Mesenchymal stem cell (in vitro differentiated cells and primary cell): ENCODE data around the gene POT1.

Experiments
- DNase-seq: peaks from one replicate; pipeline ENCODE4 v3.0.0-alpha.2; 2013
- H2AFZ ChIP-seq: one replicate; pipeline ENCODE4 v1.6.1; 2013; ENCODE audit warnings: low read depth, mild to moderate bottlenecking, control low read depth, inconsistent platforms, low read length, moderate library complexity
- H2AK5ac ChIP-seq: 2 replicates; pipeline ENCODE4 v1.6.1; 2013; ENCODE audit warnings: low read length, moderate library complexity, mild to moderate bottlenecking, inconsistent platforms; ENCODE audit not compliant: severe bottlenecking
- H2BK120ac ChIP-seq: one replicate; pipeline ENCODE4 v1.6.1; 2013; ENCODE audit warnings: low read depth, mild to moderate bottlenecking, inconsistent platforms, low read length, moderate library complexity
- H2BK12ac ChIP-seq, 2 experiments: one replicate each; pipeline ENCODE4 v1.6.1; 2013; ENCODE audit warnings: inconsistent platforms in 2 of 2, low read length in 2 of 2, mild to moderate bottlenecking in 2 of 2, moderate library complexity in 2 of 2, control low read depth in 1 of 2
- H2BK15ac ChIP-seq: one replicate; pipeline ENCODE4 v1.6.1; 2013; ENCODE audit warnings: mild to moderate bottlenecking, low read depth, inconsistent platforms; ENCODE audit not compliant: poor library complexity, severe bottlenecking
- H2BK5ac ChIP-seq: 2 replicates; pipeline ENCODE4 v1.6.1; 2013; ENCODE audit warnings: low read depth, mild to moderate bottlenecking, low read length, control low read depth, inconsistent platforms; ENCODE audit not compliant: poor library complexity, severe bottlenecking
- H3K14ac ChIP-seq, 2 experiments: one replicate each; pipeline ENCODE4 v1.6.1; 2013; ENCODE audit warnings: inconsistent platforms in 2 of 2, low read length in 2 of 2, control low read depth in 1 of 2, mild to moderate bottlenecking in 1 of 2, moderate library complexity in 1 of 2
- H3K18ac ChIP-seq, 2 experiments: one replicate each; pipeline ENCODE4 v1.6.1; 2013; ENCODE audit warnings: inconsistent platforms in 2 of 2, low read length in 2 of 2, control low read depth in 1 of 2, low read depth in 1 of 2, mild to moderate bottlenecking in 1 of 2
- H3K23ac ChIP-seq, 2 experiments: one replicate each; pipeline ENCODE4 v1.6.1; 2013; ENCODE audit warnings: inconsistent platforms in 2 of 2, low read length in 2 of 2, mild to moderate bottlenecking in 2 of 2, moderate library complexity in 2 of 2, control low read depth in 1 of 2
- H3K27ac ChIP-seq: 2 replicates; pipeline ENCODE4 v1.5.1; 2013; ENCODE audit warnings: mild to moderate bottlenecking, moderate library complexity, low read length, control low read depth, inconsistent platforms; ENCODE audit not compliant: poor library complexity, severe bottlenecking
- H3K27me3 ChIP-seq, 2 experiments: 2 replicates each; pipeline versions ENCODE4 v1.6.1 to v1.7.0; 2013; ENCODE audit warnings: low read length in 2 of 2, mild to moderate bottlenecking in 2 of 2, moderate library complexity in 2 of 2, control low read depth in 1 of 2, inconsistent platforms in 1 of 2; ENCODE audit not compliant: control insufficient read depth in 1 of 2, insufficient read depth in 1 of 2
- H3K36me3 ChIP-seq, 2 experiments: 2 replicates each; pipeline versions ENCODE4 v1.6.1 to v1.7.0; 2013; ENCODE audit warnings: low read length in 2 of 2, control low read depth in 1 of 2, inconsistent platforms in 1 of 2, low read depth in 1 of 2, mild to moderate bottlenecking in 1 of 2; ENCODE audit not compliant: insufficient read depth in 2 of 2, control insufficient read depth in 1 of 2
- H3K4ac ChIP-seq, 2 experiments: one replicate each; pipeline ENCODE4 v1.6.1; 2013; ENCODE audit warnings: inconsistent platforms in 2 of 2, low read length in 2 of 2, mild to moderate bottlenecking in 2 of 2, moderate library complexity in 2 of 2, control low read depth in 1 of 2, low read depth in 1 of 2
- H3K4me1 ChIP-seq: 2 replicates; pipeline ENCODE4 v1.6.1; 2013; ENCODE audit warnings: low read depth, low read length, control low read depth; ENCODE audit not compliant: control insufficient read depth, insufficient read depth
- H3K4me2 ChIP-seq: 2 replicates; pipeline ENCODE4 v1.6.1; 2013; ENCODE audit warnings: low read length, mild to moderate bottlenecking, inconsistent platforms; ENCODE audit not compliant: poor library complexity, severe bottlenecking
- H3K4me3 ChIP-seq, 2 experiments: 2 replicates each; pipeline versions ENCODE4 v1.5.1 to v1.7.0; 2013; ENCODE audit warnings: low read length in 2 of 2, mild to moderate bottlenecking in 2 of 2, control low read depth in 1 of 2, low read depth in 1 of 2; ENCODE audit not compliant: insufficient read depth in 1 of 2
- H3K79me1 ChIP-seq: replicated peaks from 2 replicates; pipeline ENCODE4 v1.6.1; 2013; ENCODE audit warnings: mild to moderate bottlenecking, control low read depth, low read length, inconsistent platforms; ENCODE audit not compliant: poor library complexity, severe bottlenecking
- H3K9ac ChIP-seq: 2 replicates; pipeline ENCODE4 v1.7.0; 2013; ENCODE audit warnings: mild to moderate bottlenecking, low read length, moderate library complexity
- H3K9me3 ChIP-seq: 2 replicates; pipeline ENCODE4 v1.7.0; 2013; ENCODE audit warnings: mild to moderate bottlenecking, low read length; ENCODE audit not compliant: control insufficient read depth
- H4K8ac ChIP-seq: one replicate; pipeline ENCODE4 v1.6.1; 2013; ENCODE audit warnings: inconsistent platforms, mild to moderate bottlenecking, low read length, moderate library complexity
- H4K91ac ChIP-seq: one replicate; pipeline ENCODE4 v1.6.1; 2013; ENCODE audit warnings: mild to moderate bottlenecking, low read length, inconsistent platforms
- WGBS: methylation state at CpG from one replicate; pipeline ENCODE4 v1.1.7; 2013; ENCODE audit warnings: mixed read lengths; 5-methylcytosine and 5-hydroxymethylcytosine counted together

The POT1 gene

DNA sequence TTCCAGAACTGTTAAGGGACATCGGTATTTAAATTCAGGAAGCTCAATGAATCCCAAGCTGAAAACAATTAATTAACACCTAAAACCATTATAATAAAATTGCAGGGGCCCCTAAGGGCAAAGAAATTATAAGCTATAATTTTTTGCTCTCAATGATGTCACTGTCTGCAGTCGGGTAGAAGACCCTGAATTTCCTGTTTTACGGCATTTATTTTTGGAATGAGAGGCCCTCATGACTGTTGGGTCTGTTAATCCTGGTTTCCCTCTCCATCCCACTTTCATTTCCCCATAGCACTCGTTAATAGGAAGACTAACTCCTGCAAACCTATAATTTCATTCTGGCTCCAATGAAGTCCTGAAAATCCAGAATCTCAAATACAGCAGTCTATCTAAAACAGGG, 138.2 kb downstream of the POT1 start:
- DNase-seq, result no peak
- H3K14ac ChIP-seq, result no peak overlapping the region
- no peak overlapping the region for H2AFZ ChIP-seq
- H3K36me3 ChIP-seq, result no peaks in the 10 kb centered on the region
- H3K9ac ChIP-seq, result no peak overlapping the region
- H4K91ac ChIP-seq, result no peak overlapping the region
- 74% methylated on average over 3 of the region's 4 CpGs for WGBS
- H3K79me1 ChIP-seq, result no peaks in the 10 kb centered on the region
- no peaks in the 10 kb centered on the region for H3K4me1 ChIP-seq
- no peak overlapping the region for H3K18ac ChIP-seq
- no peak overlapping the region for H3K4ac ChIP-seq
- H2AK5ac ChIP-seq, result no peak overlapping the region
- H2BK5ac ChIP-seq, result no peak overlapping the region
- H3K4me2 ChIP-seq, result no peak overlapping the region
- no peaks in the 10 kb centered on the region for H3K27me3 ChIP-seq
- H3K23ac ChIP-seq, result no peak overlapping the region
- H4K8ac ChIP-seq, result no peak overlapping the region
- H3K27ac ChIP-seq, result no peak overlapping the region
- no peaks in the 10 kb centered on the region for H3K9me3 ChIP-seq
- no peak overlapping the region for H2BK120ac ChIP-seq
- H2BK15ac ChIP-seq, result no peak overlapping the region
- no peak overlapping the region for H3K4me3 ChIP-seq
- no peak overlapping the region for H2BK12ac ChIP-seq

DNA sequence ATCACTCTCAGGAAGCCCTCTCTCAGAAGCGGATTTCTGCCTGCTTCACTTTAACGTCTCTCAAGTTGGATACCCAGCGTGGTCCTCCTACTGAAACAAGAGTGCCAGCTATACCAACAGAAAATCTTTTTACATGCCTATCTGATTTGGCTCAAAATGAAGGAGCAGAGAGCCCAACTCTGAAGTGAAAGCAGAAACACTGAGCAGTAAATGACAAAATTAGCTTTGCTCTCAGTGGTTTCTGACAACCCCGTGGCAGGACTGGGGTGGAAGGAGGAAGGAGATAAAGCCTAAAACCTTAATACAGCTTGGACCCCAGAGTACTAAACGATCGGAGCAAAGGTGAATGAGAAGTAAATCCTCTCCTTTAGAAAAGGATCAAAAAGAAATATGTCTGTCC, 139.0 kb downstream of the POT1 start:
- H2BK15ac ChIP-seq, result no peak overlapping the region
- no peak overlapping the region for H3K4ac ChIP-seq
- no peaks in the 10 kb centered on the region for H3K4me1 ChIP-seq
- H3K9ac ChIP-seq, result peak overlapping the region; percentile 61
- H4K8ac ChIP-seq, result peak overlapping the region; percentile 60
- no peak overlapping the region for H2BK120ac ChIP-seq
- no peak overlapping the region for H2BK12ac ChIP-seq
- WGBS, result 90% methylated on average over 4 of the region's 6 CpGs
- no peak overlapping the region for H2AFZ ChIP-seq
- H2BK5ac ChIP-seq, result no peak overlapping the region
- H3K27ac ChIP-seq, result no peak overlapping the region
- no peak overlapping the region for H3K23ac ChIP-seq
- no peak overlapping the region for H3K4me2 ChIP-seq
- H3K18ac ChIP-seq, result no peak overlapping the region
- H3K4me3 ChIP-seq, result peak overlapping the region in 1 of 2 experiments; percentile 70
- no peaks in the 10 kb centered on the region for H3K79me1 ChIP-seq
- H3K9me3 ChIP-seq, result no peaks in the 10 kb centered on the region
- H3K36me3 ChIP-seq, result no peaks in the 10 kb centered on the region
- no peak overlapping the region for H4K91ac ChIP-seq
- H3K14ac ChIP-seq, result no peak overlapping the region
- H3K27me3 ChIP-seq, result no peaks in the 10 kb centered on the region
- no peak overlapping the region for H2AK5ac ChIP-seq
- DNase-seq, result no peak

DNA sequence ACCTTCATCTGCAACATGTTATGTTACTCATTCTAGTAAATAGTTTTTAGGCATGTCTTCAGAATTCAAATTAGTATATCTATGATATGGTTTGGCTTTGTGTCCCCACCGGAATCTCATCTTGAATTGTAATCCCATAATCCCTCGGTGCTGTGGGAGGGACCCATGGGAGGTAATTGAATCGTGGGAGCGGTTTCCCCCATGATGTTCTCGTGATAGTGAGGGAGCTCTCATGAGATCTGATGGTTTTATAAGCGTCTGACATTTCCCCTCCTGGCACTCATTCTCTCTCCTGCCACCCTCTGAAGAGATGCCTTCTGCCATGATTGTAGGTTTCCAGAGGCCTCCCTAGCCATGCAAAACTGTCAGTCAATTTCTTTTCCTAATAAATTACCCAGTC, 143.6 kb downstream of the POT1 start:
- Histone ChIP-seq H2AK5ac (no peak overlapping the region), H3K36me3 (no peaks in the 10 kb centered on the region), H2BK5ac (no peak overlapping the region), H3K14ac (no peak overlapping the region), H3K4me2 (no peak overlapping the region), H2BK12ac (no peak overlapping the region), H3K27me3 (no peaks in the 10 kb centered on the region), H3K18ac (no peak overlapping the region), H3K4me3 (no peak overlapping the region), H4K91ac (no peak overlapping the region), H3K27ac (no peak overlapping the region), H2AFZ (no peak overlapping the region), H3K23ac (no peak overlapping the region), H4K8ac (no peak overlapping the region), H3K4ac (no peak overlapping the region), H3K4me1 (peaks cover 4% of the 10 kb centered on the region), H3K9ac (no peak overlapping the region), H3K79me1 (no peaks in the 10 kb centered on the region), H2BK15ac (no peak overlapping the region), H3K9me3 (no peaks in the 10 kb centered on the region), H2BK120ac (no peak overlapping the region)
- 91% methylated on average over 6 of the region's 6 CpGs for WGBS
- DNase-seq, result no peak

DNA sequence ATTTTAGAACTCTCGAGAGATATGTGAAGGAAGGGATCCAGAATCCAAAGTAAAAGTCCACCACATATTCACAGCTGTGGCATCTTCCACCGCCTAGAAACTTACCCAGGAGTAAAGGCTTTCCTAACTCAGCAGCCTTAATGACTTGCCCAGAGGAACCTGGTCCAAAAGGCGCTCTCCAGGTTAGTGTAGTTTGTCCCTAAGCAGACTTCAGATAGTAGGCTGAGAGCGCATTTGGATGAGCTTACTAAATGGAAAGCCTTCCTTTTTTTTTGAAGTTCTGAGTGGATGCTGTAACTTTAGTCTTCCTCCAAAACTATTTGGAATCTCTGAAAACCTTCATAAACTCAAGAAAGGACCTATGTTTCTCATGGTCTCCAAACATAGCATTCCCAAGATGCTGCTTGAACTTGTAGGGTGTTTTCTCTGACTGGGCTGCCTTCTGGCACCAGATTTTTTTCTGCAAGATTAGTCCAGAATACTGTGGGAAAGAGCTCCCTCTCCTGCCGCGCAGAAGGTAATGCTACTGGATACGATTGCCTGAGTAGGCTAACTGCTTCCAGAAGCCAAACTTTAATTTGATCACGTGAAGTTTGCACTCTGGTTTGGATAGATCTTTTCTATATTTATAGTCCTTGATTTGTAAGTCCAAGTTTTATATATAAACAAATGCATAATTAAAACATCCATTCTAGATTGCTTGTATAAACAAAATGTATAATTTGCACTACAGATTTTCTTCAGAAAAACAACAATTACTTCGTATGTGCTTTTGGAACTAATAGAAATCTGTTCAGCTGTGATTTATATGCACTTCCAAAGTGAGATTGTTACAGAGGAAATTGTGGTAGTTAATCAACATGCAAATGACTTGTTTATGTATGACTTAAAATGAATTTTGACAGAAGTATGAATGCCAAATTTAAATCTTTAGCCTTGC, 144.5 kb downstream of the POT1 start:
- H2BK5ac ChIP-seq, result no peak overlapping the region
- H2AFZ ChIP-seq, result no peak overlapping the region
- H3K27ac ChIP-seq, result no peak overlapping the region
- H4K8ac ChIP-seq, result peak overlapping the region; percentile 80
- H2BK12ac ChIP-seq, result no peak overlapping the region
- 39% methylated on average over 6 of the region's 9 CpGs for WGBS
- H3K4me1 ChIP-seq, result peaks cover 4% of the 10 kb centered on the region
- H3K18ac ChIP-seq, result peak overlapping the region in 1 of 2 experiments; percentile 52
- H3K14ac ChIP-seq, result no peak overlapping the region
- no peak overlapping the region for H2BK15ac ChIP-seq
- no peaks in the 10 kb centered on the region for H3K79me1 ChIP-seq
- H3K36me3 ChIP-seq, result no peaks in the 10 kb centered on the region
- no peak overlapping the region for H3K4me3 ChIP-seq
- H3K23ac ChIP-seq, result no peak overlapping the region
- H3K9me3 ChIP-seq, result no peaks in the 10 kb centered on the region
- no peak overlapping the region for H3K9ac ChIP-seq
- DNase-seq, result peak; percentile 71
- no peak overlapping the region for H2BK120ac ChIP-seq
- H2AK5ac ChIP-seq, result peak overlapping the region; percentile 95
- H3K27me3 ChIP-seq, result no peaks in the 10 kb centered on the region
- H4K91ac ChIP-seq, result no peak overlapping the region
- peak overlapping the region in 1 of 2 experiments; percentile 58 for H3K4ac ChIP-seq
- H3K4me2 ChIP-seq, result no peak overlapping the region
